H1 (cell line): Measurements from ENCODE around the gene COA5. TPM values are rescaled to one million over a fixed set of nuclear protein-coding genes. Genes with fewer than 3 reads are reported as not detected.

ENCODE experiments used
- NANOG ChIP-seq: IDR thresholded peaks from 2 replicates; pipeline ENCODE4 v1.6.1; 2011; ENCODE audit warnings: low read length, low read depth, mild to moderate bottlenecking, inconsistent platforms; ENCODE audit not compliant: insufficient read depth, poor library complexity, severe bottlenecking
- POLR2AphosphoS5 ChIP-seq: IDR thresholded peaks from 2 replicates; pipeline ENCODE4 v1.6.1; 2011; ENCODE audit warnings: low read depth, low read length
- TCF12 ChIP-seq: IDR thresholded peaks from 2 replicates; pipeline ENCODE4 v1.6.1; 2011; ENCODE audit warnings: low read depth, mild to moderate bottlenecking, low read length
- USF2 ChIP-seq: IDR thresholded peaks from 2 replicates; pipeline ENCODE4 v1.6.1; 2011; ENCODE audit warnings: low read length, improper control_type of control experiment
- polyA plus RNA-seq, 7 experiments: library from polyadenylated mRNA; depleted of rRNA in 3 of 7; stranded (reverse) in 5 of 7; unstranded in 2 of 7; fragments of >200 nt in 5 of 7; fragments of 200-250 nt in 2 of 7; gene quantifications; 1 replicate in 5 of 7; 2 replicates in 1 of 7; 4 replicates in 1 of 7; pipeline versions ENCODE4 v1.2.1 to v1.2.3, GENCODE V29; 2011 to 2013; ENCODE audit warnings: missing spikeins in 2 of 7, mixed read lengths in 2 of 7
- total RNA-seq: library from RNA; stranded (reverse); fragmentation: NEBNext Ultra II Directional; extraction: Animal tissue kit (Norgen Biotek cat#: 25700); gene quantifications from 2 replicates; pipeline ENCODE4 v1.2.1, GENCODE V29; 2021
- TF ChIP-seq, protein P1 (sequence below): fragments of 300-600 bp; sonication (generic); IDR thresholded peaks from 2 replicates; pipeline ENCODE4 v1.7.1; 2012; ENCODE audit warnings: low read length, moderate library complexity, mild to moderate bottlenecking, inconsistent platforms; ENCODE audit not compliant: insufficient replicate concordance

The COA5 gene
- total and polyA plus RNA-seq, 2 of the 8 experiments (the other 6 are each of a cell fraction or from before 2014, with no cell fraction given) = 20.3 to 24.7 TPM

GRCh38 chr2:98554116-98554861 lies 54.0 kb downstream of the COA5 start (continued):
- TF ChIP-seq, protein P1, sequence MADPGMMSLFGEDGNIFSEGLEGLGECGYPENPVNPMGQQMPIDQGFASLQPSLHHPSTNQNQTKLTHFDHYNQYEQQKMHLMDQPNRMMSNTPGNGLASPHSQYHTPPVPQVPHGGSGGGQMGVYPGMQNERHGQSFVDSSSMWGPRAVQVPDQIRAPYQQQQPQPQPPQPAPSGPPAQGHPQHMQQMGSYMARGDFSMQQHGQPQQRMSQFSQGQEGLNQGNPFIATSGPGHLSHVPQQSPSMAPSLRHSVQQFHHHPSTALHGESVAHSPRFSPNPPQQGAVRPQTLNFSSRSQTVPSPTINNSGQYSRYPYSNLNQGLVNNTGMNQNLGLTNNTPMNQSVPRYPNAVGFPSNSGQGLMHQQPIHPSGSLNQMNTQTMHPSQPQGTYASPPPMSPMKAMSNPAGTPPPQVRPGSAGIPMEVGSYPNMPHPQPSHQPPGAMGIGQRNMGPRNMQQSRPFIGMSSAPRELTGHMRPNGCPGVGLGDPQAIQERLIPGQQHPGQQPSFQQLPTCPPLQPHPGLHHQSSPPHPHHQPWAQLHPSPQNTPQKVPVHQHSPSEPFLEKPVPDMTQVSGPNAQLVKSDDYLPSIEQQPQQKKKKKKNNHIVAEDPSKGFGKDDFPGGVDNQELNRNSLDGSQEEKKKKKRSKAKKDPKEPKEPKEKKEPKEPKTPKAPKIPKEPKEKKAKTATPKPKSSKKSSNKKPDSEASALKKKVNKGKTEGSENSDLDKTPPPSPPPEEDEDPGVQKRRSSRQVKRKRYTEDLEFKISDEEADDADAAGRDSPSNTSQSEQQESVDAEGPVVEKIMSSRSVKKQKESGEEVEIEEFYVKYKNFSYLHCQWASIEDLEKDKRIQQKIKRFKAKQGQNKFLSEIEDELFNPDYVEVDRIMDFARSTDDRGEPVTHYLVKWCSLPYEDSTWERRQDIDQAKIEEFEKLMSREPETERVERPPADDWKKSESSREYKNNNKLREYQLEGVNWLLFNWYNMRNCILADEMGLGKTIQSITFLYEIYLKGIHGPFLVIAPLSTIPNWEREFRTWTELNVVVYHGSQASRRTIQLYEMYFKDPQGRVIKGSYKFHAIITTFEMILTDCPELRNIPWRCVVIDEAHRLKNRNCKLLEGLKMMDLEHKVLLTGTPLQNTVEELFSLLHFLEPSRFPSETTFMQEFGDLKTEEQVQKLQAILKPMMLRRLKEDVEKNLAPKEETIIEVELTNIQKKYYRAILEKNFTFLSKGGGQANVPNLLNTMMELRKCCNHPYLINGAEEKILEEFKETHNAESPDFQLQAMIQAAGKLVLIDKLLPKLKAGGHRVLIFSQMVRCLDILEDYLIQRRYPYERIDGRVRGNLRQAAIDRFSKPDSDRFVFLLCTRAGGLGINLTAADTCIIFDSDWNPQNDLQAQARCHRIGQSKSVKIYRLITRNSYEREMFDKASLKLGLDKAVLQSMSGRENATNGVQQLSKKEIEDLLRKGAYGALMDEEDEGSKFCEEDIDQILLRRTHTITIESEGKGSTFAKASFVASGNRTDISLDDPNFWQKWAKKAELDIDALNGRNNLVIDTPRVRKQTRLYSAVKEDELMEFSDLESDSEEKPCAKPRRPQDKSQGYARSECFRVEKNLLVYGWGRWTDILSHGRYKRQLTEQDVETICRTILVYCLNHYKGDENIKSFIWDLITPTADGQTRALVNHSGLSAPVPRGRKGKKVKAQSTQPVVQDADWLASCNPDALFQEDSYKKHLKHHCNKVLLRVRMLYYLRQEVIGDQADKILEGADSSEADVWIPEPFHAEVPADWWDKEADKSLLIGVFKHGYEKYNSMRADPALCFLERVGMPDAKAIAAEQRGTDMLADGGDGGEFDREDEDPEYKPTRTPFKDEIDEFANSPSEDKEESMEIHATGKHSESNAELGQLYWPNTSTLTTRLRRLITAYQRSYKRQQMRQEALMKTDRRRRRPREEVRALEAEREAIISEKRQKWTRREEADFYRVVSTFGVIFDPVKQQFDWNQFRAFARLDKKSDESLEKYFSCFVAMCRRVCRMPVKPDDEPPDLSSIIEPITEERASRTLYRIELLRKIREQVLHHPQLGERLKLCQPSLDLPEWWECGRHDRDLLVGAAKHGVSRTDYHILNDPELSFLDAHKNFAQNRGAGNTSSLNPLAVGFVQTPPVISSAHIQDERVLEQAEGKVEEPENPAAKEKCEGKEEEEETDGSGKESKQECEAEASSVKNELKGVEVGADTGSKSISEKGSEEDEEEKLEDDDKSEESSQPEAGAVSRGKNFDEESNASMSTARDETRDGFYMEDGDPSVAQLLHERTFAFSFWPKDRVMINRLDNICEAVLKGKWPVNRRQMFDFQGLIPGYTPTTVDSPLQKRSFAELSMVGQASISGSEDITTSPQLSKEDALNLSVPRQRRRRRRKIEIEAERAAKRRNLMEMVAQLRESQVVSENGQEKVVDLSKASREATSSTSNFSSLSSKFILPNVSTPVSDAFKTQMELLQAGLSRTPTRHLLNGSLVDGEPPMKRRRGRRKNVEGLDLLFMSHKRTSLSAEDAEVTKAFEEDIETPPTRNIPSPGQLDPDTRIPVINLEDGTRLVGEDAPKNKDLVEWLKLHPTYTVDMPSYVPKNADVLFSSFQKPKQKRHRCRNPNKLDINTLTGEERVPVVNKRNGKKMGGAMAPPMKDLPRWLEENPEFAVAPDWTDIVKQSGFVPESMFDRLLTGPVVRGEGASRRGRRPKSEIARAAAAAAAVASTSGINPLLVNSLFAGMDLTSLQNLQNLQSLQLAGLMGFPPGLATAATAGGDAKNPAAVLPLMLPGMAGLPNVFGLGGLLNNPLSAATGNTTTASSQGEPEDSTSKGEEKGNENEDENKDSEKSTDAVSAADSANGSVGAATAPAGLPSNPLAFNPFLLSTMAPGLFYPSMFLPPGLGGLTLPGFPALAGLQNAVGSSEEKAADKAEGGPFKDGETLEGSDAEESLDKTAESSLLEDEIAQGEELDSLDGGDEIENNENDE = no peak
- TF ChIP-seq POLR2AphosphoS5 (no peak), TCF12 (no peak), USF2 (no peak), NANOG (no peak)
- TF ChIP-seq, all 59 proteins: peak for 0
